Thyroid gland (tissue), 4 donors: ENCODE measurements around the gene SLC22A15. TPM values are rescaled to one million over a fixed set of nuclear protein-coding genes. Genes with fewer than 3 reads are reported as not detected.

ENCODE experiments used
- DNase-seq, 2 donors: peaks; one replicate each; pipeline ENCODE4 v3.0.0-alpha.2; 2019
- H3K27ac ChIP-seq, 3 donors: fragments of 200-600 bp; sonication (generic); 1 replicate in 2 of 3; 2 replicates in 1 of 3; pipeline ENCODE4 v1.5.1; 2016 to 2019; ENCODE audit warnings: mild to moderate bottlenecking in 1 of 3, moderate library complexity in 1 of 3
- H3K27me3 ChIP-seq: fragments of 200-600 bp; sonication (generic); one replicate; pipeline ENCODE4 v1.5.1; 2019
- H3K36me3 ChIP-seq, 2 donors: fragments of 200-600 bp; sonication (generic); one replicate each; pipeline ENCODE4 v1.5.1; 2016 to 2019
- H3K4me1 ChIP-seq, 2 donors: fragments of 200-600 bp; sonication (generic); one replicate each; pipeline ENCODE4 v1.5.1; 2017 to 2019
- H3K4me3 ChIP-seq, 3 donors: fragments of 200-600 bp; sonication (generic); replicated peaks in 1 of 3; 1 replicate in 2 of 3; 2 replicates in 1 of 3; pipeline ENCODE4 v1.5.1; 2016; ENCODE audit warnings: mild to moderate bottlenecking in 1 of 3
- H3K9me3 ChIP-seq: fragments of 200-600 bp; sonication (generic); one replicate; pipeline ENCODE4 v1.5.1; 2017
- CTCF ChIP-seq, 6 experiments: fragments of 200-600 bp in 3 of 6; fragments of 450-650 bp in 3 of 6; sonication (generic) in 3 of 6; IDR thresholded peaks; one replicate each; pipeline ENCODE4 v1.5.1; 2016 to 2019; ENCODE audit warnings: antibody characterized with exemption in 6 of 6, mild to moderate bottlenecking in 2 of 6, inconsistent platforms in 1 of 6, moderate library complexity in 1 of 6
- POLR2A ChIP-seq, 2 donors: fragments of 450-650 bp; IDR thresholded peaks; one replicate each; pipeline ENCODE4 v1.6.1; 2017; ENCODE audit warnings: antibody characterized with exemption in 2 of 2, mild to moderate bottlenecking in 2 of 2, moderate library complexity in 1 of 2
- WGBS, 2 donors: methylation state at CpG; one replicate each; pipeline ENCODE4 v1.1.5; 2017; 5-methylcytosine and 5-hydroxymethylcytosine counted together
- intact Hi-C: fragments of 100-400 bp; cut with DNase I; formaldehyde crosslinking; loops from one replicate; pipeline ENCODE4 v1.15.1; 2023
- total RNA-seq, 4 donors: library from RNA; depleted of rRNA; stranded (reverse); fragments of >200 nt; gene quantifications; one replicate each; pipeline ENCODE4 v1.2.3, GENCODE V29; 2016

The SLC22A15 gene
- total RNA-seq: 1 to 10 TPM; 5.0 to 7.7 (median 5.4) TPM

GRCh38 chr1:115976062-115976920 is at the start of gene SLC22A15:
Gene SLC22A15 (plus strand): TSS chr1:115976513. CDS start chr1:115976628, 115 bp downstream.
- Histone ChIP-seq H3K27me3 (no peaks in the 10 kb centered on the region), H3K9me3 (no peaks in the 10 kb centered on the region), H3K4me3 (peak within 1 kb of the TSS; percentile 18 to 57 (median 45)), H3K4me1 (peaks cover 0 to 5% of the 10 kb centered on the region in 2 donors), H3K36me3 (no peaks in the 10 kb centered on the region), H3K27ac (peak within 1 kb of the TSS; percentile 5 to 59 (median 27))
- 0 to 3% methylated on average over 15 to 42 of the region's 91 CpGs for WGBS, 2 donors
- intact Hi-C loops: no loop called here
- TF ChIP-seq CTCF (IDR thresholded peaks at IDR 0.05) (peak in 1 of 6 experiments; percentile 4), POLR2A (IDR thresholded peaks at IDR 0.05) (peak in 1 of 2 donors; percentile 15)
- DNase-seq: peak; percentile 62

- intact Hi-C loops: no loop called here
- DNase-seq: no peak
- Histone ChIP-seq H3K36me3 (no peaks in the 10 kb centered on the region), H3K4me1 (no peaks in the 10 kb centered on the region), H3K4me3 (no peak overlapping the region), H3K27me3 (no peaks in the 10 kb centered on the region), H3K27ac (no peak overlapping the region), H3K9me3 (no peaks in the 10 kb centered on the region)
- TF ChIP-seq CTCF (IDR thresholded peaks at IDR 0.05) (no peak), POLR2A (IDR thresholded peaks at IDR 0.05) (no peak)
- 79 to 92% methylated on average over 4 of the region's 4 CpGs for WGBS, 2 donors
Observed at GRCh38 chr1:115927971-115928370, 48.3 kb upstream of the SLC22A15 start.

GRCh38 chr1:115929881-115930280 is 46.4 kb upstream of the SLC22A15 start:
- TF ChIP-seq POLR2A (IDR thresholded peaks at IDR 0.05): no peak
- TF ChIP-seq CTCF (IDR thresholded peaks at IDR 0.05): no peak
- H3K27me3 ChIP-seq: no peaks in the 10 kb centered on the region
- no peak for DNase-seq
- no peak overlapping the region for H3K4me3 ChIP-seq
- H3K9me3 ChIP-seq: no peaks in the 10 kb centered on the region
- 62 to 82% methylated on average over 5 of the region's 5 CpGs for WGBS, 2 donors
- H3K4me1 ChIP-seq: no peaks in the 10 kb centered on the region
- no peak overlapping the region for H3K27ac ChIP-seq
- intact Hi-C loops: no loop called here
- H3K36me3 ChIP-seq: no peaks in the 10 kb centered on the region

GRCh38 chr1:115933625-115934024 is 42.7 kb upstream of the SLC22A15 start:
- Histone ChIP-seq H3K4me3 (no peak overlapping the region), H3K36me3 (no peaks in the 10 kb centered on the region), H3K9me3 (no peaks in the 10 kb centered on the region), H3K27me3 (no peaks in the 10 kb centered on the region), H3K4me1 (no peaks in the 10 kb centered on the region), H3K27ac (no peak overlapping the region)
- TF ChIP-seq POLR2A (IDR thresholded peaks at IDR 0.05): no peak
- no peak for TF ChIP-seq CTCF (IDR thresholded peaks at IDR 0.05)
- DNase-seq: no peak
- 82 to 83% methylated on average over 3 of the region's 3 CpGs for WGBS, 2 donors
- intact Hi-C loops: no loop called here

- Histone ChIP-seq H3K4me3 (no peak overlapping the region), H3K9me3 (no peaks in the 10 kb centered on the region), H3K4me1 (no peaks in the 10 kb centered on the region), H3K36me3 (no peaks in the 10 kb centered on the region), H3K27me3 (no peaks in the 10 kb centered on the region), H3K27ac (no peak overlapping the region)
- intact Hi-C loops: no loop called here
- WGBS, 2 donors: 81 to 86% methylated on average over 6 of the region's 6 CpGs
- DNase-seq: no peak
- TF ChIP-seq POLR2A (IDR thresholded peaks at IDR 0.05): no peak
- no peak for TF ChIP-seq CTCF (IDR thresholded peaks at IDR 0.05)
Observed at GRCh38 chr1:115939455-115939854, 36.9 kb upstream of the SLC22A15 start.
